GM18867 (cell line): ENCODE results near the gene INPP5F.
"Not testable (repeated sequence)": the region's sequence is repeated elsewhere in the genome, so short reads cannot be mapped to it uniquely, and the experiment has no call there.

Source experiments
- ATAC-seq: cut with Tn5 transposase; IDR thresholded peaks from one replicate; pipeline ENCODE4 v1.9.1; 2021; ENCODE audit warnings: mild to moderate bottlenecking, moderate library complexity; ENCODE audit not compliant: unreplicated experiment

Gene INPP5F

DNA sequence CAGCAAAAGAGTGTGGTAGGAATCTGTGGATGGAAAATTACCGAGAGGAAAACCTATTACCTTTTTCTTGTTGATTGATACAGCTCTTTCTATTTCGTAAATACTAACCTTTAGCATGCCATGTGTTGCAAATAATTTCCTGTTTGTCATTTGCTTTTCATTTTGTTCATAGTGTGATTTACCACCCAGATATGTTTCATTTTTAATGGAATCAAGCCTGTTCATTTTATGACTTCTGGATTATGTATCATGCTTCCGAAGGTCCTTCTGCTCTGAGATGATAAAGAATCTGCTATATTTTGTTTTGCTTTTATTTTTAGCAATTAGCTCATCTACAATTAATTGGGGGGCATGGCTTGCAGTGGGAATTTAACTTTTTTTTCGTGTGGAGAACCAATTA is 46.5 kb downstream of the INPP5F start:
- no peak for ATAC-seq

DNA sequence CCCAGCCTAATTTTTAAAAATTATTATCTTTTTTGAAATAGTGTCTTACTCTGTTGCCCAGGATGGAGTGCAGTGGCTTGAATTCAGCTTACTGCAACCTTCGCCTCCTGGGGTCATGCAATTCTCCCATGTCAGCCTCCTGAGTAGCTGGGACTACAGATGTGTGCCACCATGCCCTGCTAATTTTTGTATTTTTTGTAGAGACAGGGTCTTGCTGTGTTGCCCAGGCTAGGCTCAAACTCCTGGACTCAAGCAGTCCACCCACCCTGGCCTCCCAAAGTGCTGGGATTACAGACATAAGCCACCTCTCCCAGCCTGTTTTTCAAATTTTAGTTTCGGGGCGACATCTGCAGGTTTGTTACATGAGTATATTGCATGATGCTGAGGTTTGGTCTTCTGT is 47.2 kb downstream of the INPP5F start:
- not testable (repeated sequence) for ATAC-seq

- ATAC-seq = no peak
Observed at GRCh38 chr10:119775529-119775928, 49.7 kb downstream of the INPP5F start.

GRCh38 chr10:119776536-119776935 is 50.7 kb downstream of the INPP5F start:
- no peak for ATAC-seq

DNA sequence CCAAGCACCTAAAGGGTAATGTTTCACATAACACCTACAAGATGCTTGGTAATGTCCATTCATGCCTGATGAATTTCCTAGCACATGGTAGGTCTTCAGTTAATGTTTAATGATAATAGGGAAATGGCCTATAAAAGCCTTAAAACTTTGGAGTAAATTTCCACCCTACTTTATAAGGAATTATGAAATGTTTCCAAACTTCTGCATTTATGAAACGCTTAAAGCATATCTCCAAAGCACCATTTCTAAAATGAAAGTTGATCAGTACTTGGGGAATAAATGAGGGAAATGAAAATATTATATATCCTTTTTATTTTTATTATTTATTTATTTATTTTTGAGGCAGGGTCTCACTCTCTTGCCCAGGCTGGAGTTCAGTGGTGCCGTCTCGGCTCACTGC is 51.8 kb downstream of the INPP5F start:
- ATAC-seq = no peak

DNA sequence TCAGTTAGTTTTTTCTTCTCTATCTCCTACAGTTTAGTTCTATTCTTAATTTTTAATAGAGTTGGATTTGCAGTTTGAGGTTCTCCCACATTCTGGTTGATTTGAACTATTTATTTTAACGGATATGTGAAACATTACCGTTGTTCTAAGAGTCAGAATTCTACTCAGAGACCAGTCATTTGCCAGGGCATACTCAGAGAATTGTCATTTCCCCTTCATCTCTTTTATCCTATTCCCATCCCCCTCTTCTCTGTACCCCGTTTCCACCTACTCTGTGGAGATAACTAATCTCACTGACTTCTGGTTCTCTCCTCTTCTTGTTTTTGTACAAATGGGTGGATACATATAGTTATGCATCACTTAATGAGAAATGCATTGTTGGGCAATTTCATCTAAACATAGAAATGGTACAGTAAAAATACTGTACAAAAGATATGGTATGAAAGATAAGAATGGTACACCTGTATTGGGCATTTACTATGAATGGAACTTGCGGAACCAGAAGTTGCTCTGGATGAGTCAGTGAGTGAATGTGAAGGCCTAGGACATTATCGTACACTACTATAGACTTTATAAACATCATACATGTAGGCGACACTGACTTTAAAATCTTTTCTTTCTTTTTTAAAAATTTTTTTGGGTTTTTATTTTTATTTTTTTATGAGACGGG is 53.1 kb downstream of the INPP5F start:
- no peak for ATAC-seq

GRCh38 chr10:119780879-119781480 is 55.1 kb downstream of the INPP5F start:
- no peak for ATAC-seq

GRCh38 chr10:119781498-119781897 is 55.6 kb downstream of the INPP5F start:
- ATAC-seq = no peak

GRCh38 chr10:119782981-119783664 is 57.3 kb downstream of the INPP5F start:
- no peak for ATAC-seq

DNA sequence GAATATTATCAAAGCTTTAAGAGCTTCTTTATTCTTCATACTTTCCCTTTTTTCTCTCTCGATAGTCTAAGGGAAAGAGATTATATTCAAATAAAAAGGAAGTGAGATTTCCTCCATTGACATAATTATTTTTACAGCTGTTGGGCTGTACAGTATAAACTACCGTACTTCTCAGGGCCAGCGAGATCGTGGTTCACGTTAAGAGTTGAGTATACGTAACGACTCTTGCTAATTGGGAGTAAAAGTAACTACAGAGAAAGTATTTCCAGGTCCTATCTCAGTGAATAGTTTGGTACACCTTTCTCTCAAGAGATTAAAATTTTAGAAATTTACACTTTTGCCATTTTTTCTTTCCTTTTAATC is 57.8 kb downstream of the INPP5F start:
- ATAC-seq = no peak

DNA sequence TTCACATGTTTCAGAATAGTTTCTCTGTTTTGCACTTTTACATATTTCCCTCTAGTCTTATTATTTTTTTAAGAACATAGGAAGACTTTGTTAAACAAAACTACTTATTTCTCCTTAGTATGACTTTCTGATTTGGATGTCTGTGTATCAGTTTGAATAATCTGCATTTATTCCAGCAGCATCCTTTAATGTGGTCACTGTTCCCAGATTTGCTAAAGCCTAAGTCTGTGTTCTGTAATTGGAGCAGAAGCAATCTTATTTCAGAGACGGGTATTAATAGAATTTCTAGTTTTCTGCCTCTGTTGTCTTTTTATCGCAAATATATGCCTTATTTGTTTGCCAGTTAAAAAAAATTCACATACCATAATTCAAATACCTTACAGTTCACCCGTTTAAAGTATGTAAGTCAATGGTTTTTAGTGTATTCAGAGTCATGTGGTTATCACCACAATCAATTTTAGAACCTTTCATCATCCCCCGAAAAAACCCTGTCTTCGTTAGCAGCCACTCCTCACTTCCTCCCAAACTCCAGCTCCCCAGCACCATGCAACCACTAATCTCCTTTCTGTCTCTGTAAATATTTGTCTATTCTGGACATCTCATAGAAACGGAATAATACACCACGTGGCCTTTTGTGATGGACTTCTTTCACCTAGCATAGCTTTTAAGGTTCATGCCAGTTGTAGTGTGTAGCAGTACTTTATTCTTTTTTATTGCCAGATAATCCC is 58.7 kb downstream of the INPP5F start:
- ATAC-seq = peak; percentile 56

DNA sequence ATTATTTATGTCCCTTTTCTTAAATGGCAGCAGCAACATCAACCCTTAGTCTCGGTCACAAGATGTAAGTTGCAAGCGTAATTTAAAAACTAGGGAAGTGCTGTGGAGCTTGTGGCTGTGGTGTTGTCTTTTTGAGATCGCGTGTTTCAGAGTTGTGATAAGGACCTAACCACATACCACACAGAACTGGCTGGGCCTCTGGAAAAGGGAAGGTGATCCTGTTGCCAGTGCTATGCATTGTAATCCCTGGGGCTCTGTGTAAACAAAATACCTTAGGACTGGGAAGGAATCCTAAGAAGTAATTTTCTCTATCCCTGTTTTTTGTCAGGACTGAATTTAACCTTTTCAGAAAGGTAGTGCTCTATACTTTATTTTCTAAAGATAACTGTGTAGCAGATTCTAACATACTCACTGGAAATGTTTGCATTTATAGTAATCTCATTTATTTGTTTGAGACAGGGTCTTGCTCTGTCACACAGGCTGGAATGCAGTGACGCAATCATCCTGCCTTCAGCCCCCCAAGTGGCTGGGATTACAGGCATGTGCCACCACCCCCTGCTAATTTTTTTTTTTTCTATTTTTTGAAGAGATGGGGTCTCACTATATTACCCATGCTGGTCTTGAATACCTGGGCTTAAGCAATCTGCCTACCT is 60.4 kb downstream of the INPP5F start:
- ATAC-seq = no peak

- not testable (repeated sequence) for ATAC-seq
Observed at GRCh38 chr10:119795101-119795500, 69.3 kb downstream of the INPP5F start.

DNA sequence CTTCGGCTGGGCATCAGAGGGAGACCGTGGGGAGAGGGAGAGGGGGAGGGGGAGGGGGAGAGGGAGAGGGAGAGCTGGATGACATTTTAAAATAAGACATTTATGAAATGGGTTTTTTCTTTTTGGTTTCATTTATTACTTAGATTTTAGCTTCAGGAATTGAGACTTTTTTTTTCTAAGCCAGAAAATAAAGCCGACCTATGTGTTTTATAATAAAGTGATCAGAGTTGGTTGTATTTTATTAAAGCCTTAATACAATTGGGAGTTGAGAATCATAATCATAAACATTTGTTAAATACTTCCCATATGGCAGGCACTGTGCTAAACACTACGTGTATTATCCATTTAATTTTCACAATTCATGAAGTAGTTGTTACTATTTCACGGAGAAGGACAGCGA is 70.2 kb downstream of the INPP5F start:
- no peak for ATAC-seq

DNA sequence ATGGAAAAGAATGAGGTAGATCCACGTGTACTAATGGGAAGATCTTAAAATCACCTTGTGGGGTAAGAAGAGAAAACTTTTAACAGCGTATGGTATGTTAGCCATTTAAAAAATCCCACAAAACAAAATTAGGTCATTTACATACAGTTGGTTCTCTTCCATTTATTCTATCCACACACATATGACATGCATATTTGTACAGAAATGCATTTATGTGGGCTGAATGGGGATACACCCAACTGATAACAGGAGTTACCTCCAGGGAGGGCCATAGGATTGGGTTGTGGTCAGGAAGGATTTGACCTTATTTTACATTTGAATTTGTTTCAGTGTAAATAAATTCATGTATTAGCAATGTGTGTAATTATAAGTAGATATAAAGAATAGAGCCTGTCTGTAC is 75.3 kb downstream of the INPP5F start:
- no peak for ATAC-seq

- no peak for ATAC-seq
Observed at GRCh38 chr10:119801998-119802538, 76.2 kb downstream of the INPP5F start.

- no peak for ATAC-seq
Observed at GRCh38 chr10:119803264-119803663, 77.4 kb downstream of the INPP5F start.

DNA sequence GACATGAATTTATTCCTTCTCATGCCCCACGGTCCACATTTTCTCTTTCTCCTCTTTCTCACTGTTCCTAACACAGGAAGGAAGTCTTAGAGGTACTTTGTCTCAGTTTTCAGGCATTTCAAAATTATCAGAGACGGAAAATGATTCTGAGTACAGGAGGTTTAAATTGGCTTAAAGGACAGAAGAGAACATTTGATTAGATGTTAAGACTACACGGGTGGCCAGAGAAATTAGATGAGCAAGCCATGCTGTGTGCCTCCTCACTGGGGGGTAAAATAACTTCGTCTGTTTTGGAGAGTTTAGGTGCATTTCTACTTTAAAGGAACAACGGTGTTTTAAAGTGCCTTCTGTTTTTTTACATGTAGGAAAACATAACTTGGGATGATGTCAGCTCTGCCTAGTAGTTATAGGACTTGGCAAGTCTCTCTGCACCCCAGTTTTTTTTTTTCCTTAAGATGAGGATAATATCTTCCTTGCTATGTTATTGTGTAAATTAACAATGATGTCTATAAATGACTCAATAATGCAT is 79.9 kb downstream of the INPP5F start:
- no peak for ATAC-seq

DNA sequence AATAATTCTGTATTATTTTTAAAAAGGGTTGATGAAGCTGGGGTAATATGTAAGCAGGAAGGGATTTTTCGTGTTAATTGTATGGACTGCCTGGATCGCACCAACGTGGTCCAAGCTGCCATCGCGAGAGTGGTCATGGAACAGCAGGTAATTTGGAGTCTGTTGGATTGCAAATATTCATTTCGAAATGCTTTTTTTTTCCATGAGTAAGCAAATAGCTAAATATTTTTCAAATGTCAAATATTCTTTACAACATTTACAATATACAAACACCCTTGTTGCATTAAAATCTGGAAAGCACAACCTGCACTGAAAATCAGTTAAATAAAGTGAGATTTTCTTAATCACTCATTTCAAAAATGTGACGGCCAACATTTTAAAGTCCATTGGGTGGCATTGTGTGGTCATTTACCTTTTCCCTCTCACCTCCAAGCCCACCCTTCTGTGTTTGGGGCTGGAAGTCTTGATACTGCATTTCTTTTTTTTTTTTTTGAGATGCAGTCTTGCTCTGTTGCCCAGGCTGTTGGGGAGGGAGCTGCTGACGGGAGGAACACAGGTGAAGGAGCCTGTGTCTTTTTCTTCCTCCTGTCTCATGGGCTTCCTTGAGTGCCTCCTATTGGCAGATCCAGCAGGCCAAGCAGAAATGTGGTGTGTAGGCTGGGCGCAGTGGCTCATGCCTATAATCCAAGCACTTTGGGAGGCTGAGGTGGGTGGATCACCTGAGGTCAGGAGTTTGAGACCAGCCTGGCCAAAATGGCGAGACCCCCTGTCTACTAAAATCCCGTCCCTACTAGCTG is 80.7 kb downstream of the INPP5F start:
- no peak for ATAC-seq
